A172 (cell line): Measurements from ENCODE around the gene DAW1. TPM values are rescaled to one million over a fixed set of nuclear protein-coding genes. Genes with fewer than 3 reads are reported as not detected.

Experiments used
- DNase-seq: peaks from one replicate; pipeline ENCODE4 v3.0.0-alpha.2; 2015; ENCODE audit warnings: low spot score
- total RNA-seq: library from RNA; depleted of rRNA; stranded (reverse); fragments of >200 nt; shearing (Covaris generic); gene quantifications from 2 replicates; pipeline ENCODE4 v1.2.3, GENCODE V29; 2014

Gene DAW1
- total RNA-seq, 1 experiment from 2014 or later, result 2.0 TPM

DNA sequence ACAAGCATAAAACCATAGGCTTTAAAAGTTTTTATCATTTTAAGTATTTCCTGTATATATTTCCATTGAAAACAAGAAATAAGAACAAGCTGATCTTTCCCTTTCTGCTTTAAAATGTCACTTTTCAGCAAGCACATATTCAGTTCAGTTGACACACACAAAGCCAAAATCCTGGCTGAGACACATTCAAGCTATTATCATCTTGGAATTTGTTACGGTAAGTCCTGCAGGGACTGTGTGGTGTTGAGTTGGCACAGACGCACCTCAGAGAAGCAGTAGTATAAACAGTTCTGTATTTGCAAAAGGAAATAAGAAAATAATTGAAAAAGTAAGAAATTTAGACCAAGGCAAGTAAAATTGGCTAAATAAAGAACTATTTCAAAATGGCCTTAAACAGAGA lies 10.4 kb upstream of the DAW1 start:
- DNase-seq, result no peak

DNA sequence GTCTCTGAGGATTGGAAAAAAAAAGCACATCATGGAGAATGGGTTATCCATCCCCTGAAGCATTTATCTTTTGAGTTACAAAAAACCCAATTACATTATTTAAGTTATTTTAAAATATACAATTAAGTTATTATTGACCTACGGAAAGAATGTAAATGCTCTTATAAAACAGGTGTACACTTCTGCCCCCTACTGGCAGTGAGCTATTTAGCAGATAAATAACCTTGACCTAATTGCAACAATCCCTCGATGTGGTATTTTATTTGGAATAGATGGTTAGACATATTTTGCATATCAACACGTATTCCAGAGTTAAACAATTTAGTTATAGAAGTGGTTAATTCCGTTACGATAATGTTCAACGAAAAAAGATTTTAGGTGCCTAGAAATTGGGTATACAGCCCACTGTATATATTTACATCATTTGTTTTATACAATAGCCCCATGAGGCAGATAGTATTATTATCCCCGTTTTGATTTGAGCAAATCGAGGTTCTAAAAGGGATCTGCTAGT lies 9.1 kb upstream of the DAW1 start:
- peak; percentile 58 for DNase-seq

DNA sequence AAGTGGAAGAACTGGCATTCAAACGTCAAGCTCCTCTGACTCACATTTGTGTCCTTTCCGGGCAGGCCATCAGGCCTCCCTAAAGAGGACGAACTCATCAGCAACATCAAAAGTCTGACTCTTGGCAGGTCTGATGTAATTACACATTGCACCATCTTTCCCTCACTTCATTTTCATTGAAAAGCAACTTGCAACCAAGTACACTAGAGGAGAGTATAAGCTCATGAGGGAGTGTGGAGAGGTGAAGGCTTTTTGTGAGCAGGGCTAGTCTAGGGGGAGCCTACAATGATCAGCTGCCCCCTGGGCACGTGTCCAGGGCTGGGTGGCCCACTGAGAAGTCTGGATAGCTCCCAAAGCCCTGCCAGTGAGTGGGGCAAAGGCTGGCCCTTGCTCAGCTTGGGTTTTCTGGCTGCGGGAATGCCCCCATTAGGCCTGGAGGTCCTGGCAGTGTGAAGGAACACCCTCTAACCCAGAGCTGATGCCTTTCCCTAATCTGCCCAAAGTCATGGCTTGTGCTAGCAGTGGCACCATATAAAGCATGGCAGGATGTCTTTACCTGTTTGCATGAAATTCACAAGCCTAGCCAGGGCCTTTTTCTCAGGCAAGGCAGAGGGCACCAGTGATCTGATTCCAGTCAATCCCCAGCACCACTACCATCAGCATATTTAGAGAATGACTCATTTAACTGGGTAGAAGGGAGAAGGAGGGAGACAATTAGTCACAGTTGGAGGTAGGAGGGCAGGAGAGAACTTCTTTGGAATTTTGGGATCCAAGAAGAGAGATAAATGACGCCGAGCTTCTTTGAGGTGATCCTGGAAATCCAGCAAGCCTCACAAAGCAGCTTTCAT lies 8.5 kb upstream of the DAW1 start:
- peak; percentile 94 for DNase-seq

DNA sequence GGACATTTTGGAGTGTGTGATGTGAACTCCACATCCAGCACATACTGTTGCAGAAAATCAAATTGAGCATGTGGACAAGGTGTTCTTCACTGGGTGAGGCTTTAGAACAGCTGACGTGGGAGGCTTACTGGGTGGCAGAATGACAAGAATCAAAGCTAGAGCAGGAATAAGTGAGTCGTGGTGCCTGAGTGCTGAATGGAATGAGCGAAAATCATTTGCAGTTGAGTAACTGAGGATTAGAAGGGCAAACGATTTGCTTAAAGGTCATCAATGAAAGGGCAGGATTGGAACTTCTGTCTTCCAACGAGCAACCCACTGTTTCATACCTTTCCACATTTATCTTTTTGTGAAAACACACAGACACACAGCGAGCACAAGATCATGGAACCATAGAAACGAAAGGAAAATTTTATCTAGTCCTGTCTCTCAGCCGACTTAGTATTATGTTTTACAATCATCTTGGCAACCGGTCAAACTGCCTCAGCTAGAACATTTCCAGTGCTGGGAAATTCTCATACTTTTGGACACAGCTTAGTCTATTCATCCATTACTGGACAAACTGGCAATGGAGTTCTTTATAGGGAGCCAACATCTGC lies 7.2 kb upstream of the DAW1 start:
- DNase-seq, result no peak

DNA sequence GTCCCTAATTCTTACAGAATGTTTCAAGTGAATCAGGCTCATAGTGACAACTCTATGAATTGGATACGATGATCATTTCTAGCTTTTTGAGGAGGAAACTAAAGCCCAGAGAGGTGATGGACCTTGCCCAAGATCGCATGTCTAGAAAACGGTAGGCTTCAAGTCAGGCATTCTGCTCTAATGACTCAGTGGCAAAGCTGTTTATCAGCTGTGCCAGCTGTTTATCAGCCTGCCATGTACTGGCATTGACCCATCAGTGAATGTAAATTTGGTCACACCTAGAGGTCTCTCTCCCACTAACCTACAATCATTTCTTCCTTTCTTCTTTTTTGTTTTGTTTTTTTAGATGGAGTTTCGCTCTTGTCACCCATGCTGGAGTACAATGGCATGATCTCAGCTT lies 6.1 kb upstream of the DAW1 start:
- no peak for DNase-seq

DNA sequence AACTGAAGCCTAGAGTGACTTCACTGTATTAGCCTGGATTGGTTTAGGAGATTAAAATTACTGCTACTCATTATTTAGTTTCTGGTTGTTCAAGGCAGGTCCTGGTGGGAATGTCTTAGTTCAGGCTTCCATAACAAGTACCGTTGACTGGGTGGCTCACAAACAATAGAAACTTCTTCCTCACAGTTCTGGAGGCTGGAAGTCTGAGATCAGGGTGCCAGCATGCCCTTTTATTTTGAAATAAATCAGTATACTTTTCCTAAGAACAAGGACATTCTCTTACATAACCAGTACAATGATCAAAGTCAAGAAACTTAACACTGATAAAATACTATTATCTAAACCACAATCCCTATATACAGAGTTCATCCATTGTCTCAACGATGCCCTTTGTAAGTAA lies 4.0 kb upstream of the DAW1 start:
- no peak for DNase-seq

DNA sequence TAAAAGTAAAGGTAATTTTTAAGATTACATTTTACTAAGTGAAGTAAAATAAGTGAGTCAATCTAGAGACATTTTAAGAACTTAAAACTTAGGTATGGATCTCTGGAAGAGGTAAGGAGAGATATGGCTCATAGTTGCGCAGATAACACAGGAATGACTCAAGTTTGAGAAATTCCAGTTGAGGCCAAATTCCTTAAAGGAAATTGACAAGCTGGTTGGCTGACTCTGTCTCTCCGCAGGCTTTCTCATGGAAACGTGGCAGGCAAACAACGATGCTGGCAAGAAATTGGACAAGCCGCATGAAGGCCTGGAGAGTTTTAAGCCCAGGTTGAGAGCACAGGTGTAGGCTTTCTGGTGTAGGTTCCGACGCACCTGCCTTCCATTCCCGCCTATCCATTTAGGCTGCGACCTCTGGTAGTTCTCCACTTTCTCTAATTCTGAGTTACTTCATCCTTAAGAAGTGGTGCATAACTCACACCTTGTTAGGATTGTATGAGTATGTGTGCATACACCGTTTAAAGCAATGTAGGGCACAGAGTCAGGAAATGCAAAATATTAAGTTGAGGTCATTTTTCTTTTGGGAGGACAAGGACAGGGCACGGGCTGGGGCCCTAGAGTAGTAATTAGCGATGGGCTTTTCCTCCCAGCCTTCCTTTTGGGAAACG lies 589 bp upstream of the DAW1 start:
- DNase-seq, result peak; percentile 90

DNA sequence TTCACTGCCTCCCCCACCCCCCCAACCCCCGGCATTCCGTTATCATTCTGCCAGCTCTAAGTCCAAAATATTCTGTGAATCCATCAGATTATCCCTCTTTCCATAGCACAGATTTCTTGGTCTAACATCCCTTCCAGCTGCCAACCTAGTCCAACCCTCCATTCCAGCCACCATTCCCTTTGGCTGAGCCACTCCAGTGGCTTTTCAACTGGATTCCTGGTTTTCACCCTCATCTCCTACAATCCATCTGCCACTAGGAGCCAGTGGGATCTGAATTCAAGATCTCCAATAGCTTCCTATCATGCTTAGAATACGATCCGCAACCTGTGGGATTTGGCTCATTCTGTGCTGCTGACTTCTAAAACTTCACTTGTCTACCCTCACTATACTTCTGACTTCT lies 1.2 kb downstream of the DAW1 start:
- DNase-seq, result no peak

DNA sequence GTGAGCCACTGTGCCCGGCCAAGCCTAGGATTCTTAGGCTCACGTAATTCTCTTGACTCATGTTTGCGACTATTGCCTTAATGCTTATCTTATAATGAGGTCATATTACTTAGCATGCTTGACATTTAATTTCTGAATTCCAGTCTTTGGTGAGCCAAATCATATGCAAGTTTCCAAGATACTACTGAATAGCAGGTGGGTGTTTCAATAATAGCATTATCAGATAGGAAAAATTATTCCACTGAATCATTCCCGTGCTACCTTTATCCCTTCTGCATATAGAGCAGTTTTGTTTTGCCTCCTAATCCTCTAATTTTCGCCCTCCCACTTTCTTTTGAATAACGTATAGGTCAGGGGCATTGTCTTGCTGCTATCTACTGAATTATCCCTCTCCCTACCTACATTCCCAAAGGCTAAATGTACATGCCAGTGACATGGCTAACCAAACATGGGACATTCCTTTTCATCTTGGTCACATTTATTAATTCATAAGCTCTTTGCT lies 4.9 kb downstream of the DAW1 start:
- peak; percentile 78 for DNase-seq

DNA sequence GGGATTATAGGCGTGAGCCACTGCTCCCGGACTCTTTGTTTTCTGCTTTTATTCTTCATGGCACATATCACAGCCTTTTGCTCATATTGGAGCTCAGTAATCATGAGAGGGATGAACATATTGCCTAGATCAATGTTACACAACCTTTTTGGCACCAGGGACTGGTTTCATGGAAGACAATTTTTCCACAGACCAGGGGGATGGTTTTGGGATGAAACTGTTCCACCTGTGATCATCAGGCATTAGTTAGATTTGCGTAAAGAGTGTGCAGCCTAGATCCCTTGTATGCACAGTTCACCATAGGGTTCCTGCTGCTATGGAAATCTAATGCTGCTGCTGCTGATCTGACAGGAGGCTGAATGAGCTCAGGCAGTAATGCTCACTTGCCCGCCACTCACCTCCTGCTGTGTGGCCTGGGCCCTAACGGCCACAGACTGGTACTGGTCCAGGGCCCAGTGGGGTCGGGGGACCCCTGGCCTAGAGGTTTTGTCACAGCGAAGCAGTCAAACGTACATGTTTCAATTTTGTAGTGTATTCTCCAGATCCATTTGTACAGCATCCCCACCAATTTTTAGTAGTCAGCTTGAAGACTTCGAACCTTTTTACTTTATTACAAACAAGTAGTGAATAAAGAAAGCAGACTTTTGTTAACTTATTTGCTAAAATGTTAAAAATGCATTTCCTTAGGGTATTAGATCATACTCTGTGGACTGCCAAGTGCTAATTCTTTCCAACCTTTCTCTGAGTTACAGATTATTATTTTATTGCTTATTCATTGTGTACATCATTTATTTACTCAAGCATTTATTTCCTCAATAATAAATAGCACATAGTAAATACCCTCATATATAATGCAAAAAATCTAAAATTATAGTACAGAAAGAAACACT lies 6.2 kb downstream of the DAW1 start:
- no peak for DNase-seq

DNA sequence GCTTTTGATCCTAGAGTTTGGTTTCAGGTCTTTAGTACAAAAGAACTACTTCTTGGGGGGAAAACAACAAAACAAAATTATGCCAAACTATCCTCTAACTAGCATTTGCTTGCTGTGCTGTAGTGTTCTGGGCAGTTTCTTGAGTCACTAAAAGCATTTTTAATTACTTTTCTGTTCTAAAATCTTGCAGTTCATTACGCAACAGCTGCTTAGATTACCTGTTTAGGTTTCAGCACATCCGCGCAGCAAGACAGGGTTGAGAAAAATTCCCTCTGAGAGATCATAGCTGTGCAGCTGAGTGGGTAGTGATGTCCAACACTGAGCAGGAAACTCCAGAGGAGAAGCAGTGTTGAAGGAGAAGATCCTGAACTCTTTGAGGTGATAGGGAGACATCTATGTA lies 9.0 kb downstream of the DAW1 start:
- DNase-seq, result no peak

DNA sequence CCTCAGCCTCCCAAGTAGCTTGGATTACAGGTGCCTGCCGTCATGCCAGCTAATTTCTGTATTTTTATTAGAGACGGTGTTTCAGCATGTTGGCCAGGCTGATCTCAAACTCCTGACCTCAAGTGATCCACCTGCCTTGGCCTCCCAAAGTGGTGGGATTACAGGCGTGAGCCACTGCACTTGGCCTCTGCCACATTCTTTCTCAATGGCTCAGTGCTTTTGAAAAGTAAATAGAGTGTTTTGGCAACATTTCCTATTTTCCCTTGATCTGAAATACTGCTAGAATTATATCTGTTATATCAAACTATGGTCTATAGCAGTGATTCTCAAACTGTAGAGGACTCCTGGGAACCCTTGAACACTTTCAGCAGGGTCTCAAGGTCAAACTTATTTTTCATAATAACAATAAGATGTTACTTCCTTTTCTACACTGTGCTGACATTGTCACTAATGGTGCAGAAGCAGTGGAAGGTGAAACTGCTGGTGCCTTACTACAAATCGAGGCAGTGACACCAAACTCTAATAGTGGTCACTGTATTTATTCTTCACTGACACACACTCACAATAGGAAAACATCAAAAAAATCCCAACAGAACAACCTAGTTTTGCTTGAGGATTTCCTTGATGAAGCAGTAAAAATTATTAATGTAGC lies 10.6 kb downstream of the DAW1 start:
- DNase-seq, result peak; percentile 25

DNA sequence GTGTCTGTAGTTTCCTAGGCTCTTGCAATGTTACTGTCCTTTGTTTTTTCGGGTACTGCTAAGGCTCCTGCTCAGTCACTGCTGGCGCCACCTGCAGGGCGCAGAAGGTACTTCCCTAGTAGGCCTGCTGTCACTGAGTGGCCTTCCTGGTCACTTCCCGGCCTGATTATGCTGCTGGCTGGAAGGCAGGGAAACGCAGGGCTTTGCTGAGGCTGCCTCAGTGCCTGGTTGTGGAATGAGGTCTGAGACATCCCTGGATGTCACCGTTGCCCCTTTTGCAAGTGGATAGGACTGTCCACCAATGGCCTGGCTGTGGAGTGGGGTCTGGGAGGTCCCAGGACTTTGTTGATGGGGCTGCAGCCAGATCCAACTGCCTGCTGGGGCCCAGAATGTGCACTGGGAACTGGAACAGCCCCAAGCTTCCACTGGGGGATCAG lies 13.1 kb downstream of the DAW1 start:
- peak; percentile 75 for DNase-seq

DNA sequence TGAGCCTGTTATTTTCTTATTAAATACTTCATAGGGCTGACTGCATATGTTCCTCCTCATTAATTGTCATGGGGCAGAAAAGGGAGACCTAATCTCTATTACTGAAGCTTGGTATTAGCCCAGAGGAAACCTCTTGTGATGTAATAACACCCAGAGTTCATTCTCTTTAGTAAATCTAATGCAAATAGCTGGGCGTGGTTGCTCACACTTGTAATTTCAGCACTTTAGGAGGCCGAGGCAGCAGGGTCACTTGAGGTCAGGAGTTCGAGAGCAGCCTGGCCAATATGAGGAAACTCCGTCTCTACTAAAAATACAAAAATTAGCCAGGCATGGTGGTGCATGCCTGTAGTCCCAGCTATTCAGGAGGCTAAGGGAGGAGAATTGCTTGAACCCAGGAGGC lies 14.7 kb downstream of the DAW1 start:
- no peak for DNase-seq

DNA sequence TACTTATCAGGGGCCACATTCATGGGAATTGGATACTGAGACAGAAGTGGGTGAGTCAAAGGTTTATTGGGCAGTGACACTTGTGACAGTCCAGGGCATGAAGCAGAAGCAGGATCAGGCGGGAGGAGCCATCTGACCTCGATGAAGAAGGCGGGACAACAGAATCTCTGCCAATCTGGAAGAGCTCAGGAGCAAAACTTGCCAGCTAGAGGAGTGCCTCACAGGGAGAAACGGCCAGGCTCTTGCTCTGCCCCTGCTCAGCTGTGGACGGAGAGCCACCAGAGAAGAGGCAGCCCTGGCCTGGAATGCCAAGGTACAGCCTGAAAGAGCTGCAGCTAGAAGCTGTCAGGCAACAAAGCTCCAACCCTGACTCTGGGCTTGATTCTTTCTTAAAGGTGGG lies 16.9 kb downstream of the DAW1 start:
- DNase-seq, result peak; percentile 33

DNA sequence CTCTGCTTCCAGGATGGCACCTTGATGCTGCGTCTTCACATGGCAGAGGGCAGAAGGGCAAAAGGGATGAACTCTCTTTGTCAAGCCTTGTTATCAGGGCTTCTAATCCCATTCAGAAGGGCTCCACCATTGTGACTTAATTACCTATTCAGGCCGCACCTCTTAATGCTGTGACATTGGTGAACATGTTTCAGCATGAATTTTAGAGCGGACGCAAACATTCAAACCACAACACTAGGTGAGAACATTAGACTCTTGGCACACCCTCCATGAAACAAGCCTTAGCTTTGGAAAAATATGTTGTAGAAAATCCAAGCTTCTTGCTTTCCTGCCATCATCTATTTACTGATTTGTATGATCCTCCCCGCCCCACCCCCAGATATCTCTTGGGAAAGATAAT lies 17.9 kb downstream of the DAW1 start:
- DNase-seq, result no peak

DNA sequence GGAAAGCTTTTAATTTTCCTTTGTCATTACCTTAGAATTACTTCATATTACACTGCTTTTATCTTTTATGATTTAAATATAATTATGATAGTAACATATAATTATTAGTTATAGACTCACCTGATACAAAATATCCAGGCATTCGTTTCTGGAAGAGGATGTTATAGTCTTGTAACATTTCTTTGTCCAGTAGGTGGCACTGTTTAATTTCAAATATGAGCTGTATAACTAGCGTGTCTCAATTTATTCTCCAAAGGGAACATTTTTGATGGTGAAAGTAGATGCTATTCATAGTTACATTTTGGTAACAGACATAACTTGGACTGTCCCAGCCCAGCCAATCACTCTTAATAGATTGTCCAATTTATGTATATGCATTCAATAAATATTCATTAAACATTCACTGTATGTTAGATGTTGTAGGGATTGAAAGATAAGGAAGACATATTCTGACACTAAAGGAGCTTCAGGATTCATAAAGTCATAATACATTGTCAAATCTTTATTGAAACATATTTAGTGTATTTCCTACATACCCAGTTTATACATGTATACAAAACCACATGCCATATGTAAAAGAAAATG lies 19.2 kb downstream of the DAW1 start:
- DNase-seq, result peak; percentile 51

DNA sequence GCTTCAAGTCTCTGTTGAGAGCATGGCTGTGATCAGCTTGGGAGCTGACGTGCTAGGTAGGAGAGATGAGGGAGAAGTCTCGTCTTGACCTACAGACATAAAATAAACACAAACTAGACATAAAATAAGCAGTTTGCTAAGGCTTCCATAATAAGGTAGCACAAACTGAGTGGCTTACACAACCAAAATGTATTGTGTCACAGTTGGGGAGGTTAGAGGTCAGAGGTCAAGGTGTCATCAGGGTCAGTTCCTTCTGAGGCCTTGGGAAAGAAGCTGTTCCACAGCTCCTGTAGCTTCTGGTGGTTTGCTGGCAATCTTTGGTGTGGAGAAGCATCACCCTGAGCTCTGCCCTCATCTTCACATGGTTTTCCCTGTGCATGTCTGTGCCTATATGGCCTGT lies 20.2 kb downstream of the DAW1 start:
- no peak for DNase-seq

DNA sequence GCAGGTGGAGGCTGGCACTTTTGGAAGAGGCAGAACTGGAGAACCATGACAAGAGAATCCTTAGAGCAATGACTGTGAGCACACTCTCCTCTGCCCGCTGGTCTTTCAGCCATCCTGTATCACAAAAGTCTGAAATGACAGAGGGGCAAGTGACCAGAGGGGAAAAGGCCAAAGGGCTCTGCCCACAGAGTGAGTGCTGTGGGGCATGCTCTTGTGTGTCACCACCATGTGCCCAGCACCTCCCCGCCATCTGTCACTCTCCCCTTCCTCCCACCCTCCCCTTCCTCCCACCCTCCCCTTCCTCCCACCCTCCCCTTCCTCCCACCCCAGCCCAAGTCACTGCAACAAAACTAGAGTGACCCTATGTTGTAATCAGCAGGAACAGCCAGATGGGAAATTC lies 31.9 kb downstream of the DAW1 start:
- no peak for DNase-seq

DNA sequence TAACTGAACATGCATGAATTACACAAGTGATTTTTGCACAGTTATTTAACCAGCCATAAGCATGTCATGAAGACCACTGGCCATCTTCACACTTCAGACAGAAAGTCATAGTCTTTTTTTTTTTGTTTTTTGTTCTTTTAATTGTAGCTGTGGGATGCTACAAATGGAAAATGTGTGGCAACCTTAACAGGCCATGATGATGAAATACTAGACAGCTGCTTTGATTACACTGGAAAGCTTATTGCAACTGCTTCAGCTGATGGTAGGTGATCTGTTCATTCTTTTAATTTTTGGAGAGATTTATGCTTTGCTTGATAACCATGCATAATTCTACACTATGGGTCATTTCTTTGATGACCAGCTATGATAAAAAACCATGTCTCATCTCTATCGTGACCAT lies 35.6 kb downstream of the DAW1 start:
- no peak for DNase-seq
